Upper lobe of left lung (tissue), 6 donors: ENCODE results near the gene DPH3. TPM values are rescaled to one million over a fixed set of nuclear protein-coding genes. Genes with fewer than 3 reads are reported as not detected.

ENCODE experiments used
- ATAC-seq, 2 donors: fragments of 200-7000 bp; cut with Tn5 transposase; one replicate each; pipeline ENCODE4 v1.9.1; 2022; ENCODE audit warnings: mild to moderate bottlenecking in 2 of 2, moderate library complexity in 2 of 2; ENCODE audit not compliant: low FRiP score in 2 of 2
- DNase-seq, 2 donors: peaks; one replicate each; pipeline ENCODE4 v3.0.0-alpha.2; 2019 to 2020
- H3K27ac ChIP-seq, 4 donors: fragments of 200-600 bp; sonication (generic); one replicate each; pipeline ENCODE4 v1.5.1; 2016 to 2019
- H3K27me3 ChIP-seq, 4 donors: fragments of 200-600 bp; sonication (generic); one replicate each; pipeline ENCODE4 v1.5.1; 2017 to 2019
- H3K36me3 ChIP-seq, 4 donors: fragments of 200-600 bp; sonication (generic); one replicate each; pipeline ENCODE4 v1.5.1; 2016 to 2019
- H3K4me1 ChIP-seq, 4 donors: fragments of 200-600 bp; sonication (generic); one replicate each; pipeline ENCODE4 v1.5.1; 2018 to 2019
- H3K4me3 ChIP-seq, 4 donors: fragments of 200-600 bp; sonication (generic); one replicate each; pipeline ENCODE4 v1.5.1; 2017 to 2019; ENCODE audit warnings: mild to moderate bottlenecking in 2 of 4, moderate library complexity in 1 of 4
- H3K9me3 ChIP-seq, 4 donors: fragments of 200-600 bp; sonication (generic); one replicate each; pipeline ENCODE4 v1.5.1; 2018 to 2019
- EP300 ChIP-seq, 4 donors: sonication (generic); formaldehyde crosslinking; IDR thresholded peaks; one replicate each; pipeline ENCODE4 v1.5.1; 2017; ENCODE audit warnings: antibody characterized with exemption in 4 of 4, control low read depth in 2 of 4
- POLR2A ChIP-seq, 4 donors: fragments of 450-650 bp; IDR thresholded peaks; one replicate each; pipeline ENCODE4 v1.5.1; 2016 to 2017; ENCODE audit warnings: antibody characterized with exemption in 4 of 4, mild to moderate bottlenecking in 2 of 4
- POLR2AphosphoS5 ChIP-seq, 2 donors: sonication (generic); formaldehyde crosslinking; IDR thresholded peaks; one replicate each; pipeline ENCODE4 v1.5.1; 2017; ENCODE audit warnings: antibody characterized with exemption in 2 of 2
- WGBS, 2 donors: methylation state at CpG; one replicate each; pipeline ENCODE4 v1.1.5; 2017 to 2018; 5-methylcytosine and 5-hydroxymethylcytosine counted together
- total RNA-seq, 6 donors: library from RNA; depleted of rRNA in 4 of 6; stranded (reverse); fragments of >200 nt in 4 of 6; gene quantifications; one replicate each; pipeline versions ENCODE4 v1.1.0 to v1.2.1, GENCODE V29; 2016 to 2021
- TF ChIP-seq, protein P1 (sequence below), 6 experiments: fragments of 450-650 bp in 4 of 6; fragments of 200-600 bp in 2 of 6; sonication (generic) in 2 of 6; IDR thresholded peaks; one replicate each; pipeline ENCODE4 v1.5.1; 2016 to 2019; ENCODE audit warnings: antibody characterized with exemption in 6 of 6
- donor health status: DM: no; HTN: no; CAD: no; lungs with moderate emphysema.
- donor health status: DM: no; HTN: yes; CAD: no; lungs with severe emphysema.

DPH3 gene
- total RNA-seq, 6 donors from 2014 or later = 7.3 to 33.1 (median 21.3) TPM

DNA sequence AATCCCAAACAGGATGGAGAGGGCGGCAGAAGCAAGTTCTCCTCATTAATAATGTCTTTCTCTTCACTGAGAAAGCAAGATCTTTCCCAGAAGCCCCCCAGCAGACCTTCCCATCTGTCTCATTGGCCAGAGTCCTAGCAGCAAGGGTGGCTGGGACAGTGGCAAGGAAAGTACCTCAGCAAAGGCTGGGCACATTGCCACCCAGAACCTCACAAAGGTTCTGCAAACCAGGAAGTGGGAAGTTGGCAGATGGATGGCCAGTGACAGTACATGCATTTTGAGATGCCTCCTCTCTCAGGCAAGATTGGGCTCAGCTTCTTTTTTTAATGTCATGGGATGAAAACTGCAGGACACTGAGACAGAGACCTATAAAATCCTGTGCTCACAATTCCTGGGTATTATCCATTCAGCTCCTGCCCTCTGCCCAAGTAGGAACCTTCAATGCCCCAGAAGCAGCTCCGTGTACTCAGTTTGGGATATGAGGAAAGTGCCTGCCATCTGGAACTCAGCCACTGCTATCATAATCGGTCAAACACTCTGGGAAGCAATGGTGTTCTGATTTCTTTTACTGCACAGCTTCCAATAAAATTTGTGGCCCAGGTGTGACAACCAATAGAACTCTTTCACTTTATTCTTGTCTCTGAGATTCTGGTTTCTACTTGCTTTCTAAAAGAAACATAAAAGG is 25.5 kb downstream of the DPH3 start:
- ATAC-seq (no peak), DNase-seq (peak in 1 of 2 donors; percentile 34)
- Histone ChIP-seq H3K27me3 (no peaks in the 10 kb centered on the region), H3K36me3 (no peaks in the 10 kb centered on the region), H3K4me1 (peaks cover under 1 to 11% (median 5%) of the 10 kb centered on the region in 4 donors), H3K9me3 (no peaks in the 10 kb centered on the region), H3K4me3 (no peak overlapping the region), H3K27ac (peak overlapping the region in 1 of 4 donors; percentile 19)
- TF ChIP-seq POLR2AphosphoS5 (IDR thresholded peaks at IDR 0.05) = no peak
- TF ChIP-seq EP300 (IDR thresholded peaks at IDR 0.05) = no peak
- no peak for TF ChIP-seq POLR2A (IDR thresholded peaks at IDR 0.05)
- WGBS, 2 donors = 73% methylated on average over 3 of the region's 3 CpGs

DNA sequence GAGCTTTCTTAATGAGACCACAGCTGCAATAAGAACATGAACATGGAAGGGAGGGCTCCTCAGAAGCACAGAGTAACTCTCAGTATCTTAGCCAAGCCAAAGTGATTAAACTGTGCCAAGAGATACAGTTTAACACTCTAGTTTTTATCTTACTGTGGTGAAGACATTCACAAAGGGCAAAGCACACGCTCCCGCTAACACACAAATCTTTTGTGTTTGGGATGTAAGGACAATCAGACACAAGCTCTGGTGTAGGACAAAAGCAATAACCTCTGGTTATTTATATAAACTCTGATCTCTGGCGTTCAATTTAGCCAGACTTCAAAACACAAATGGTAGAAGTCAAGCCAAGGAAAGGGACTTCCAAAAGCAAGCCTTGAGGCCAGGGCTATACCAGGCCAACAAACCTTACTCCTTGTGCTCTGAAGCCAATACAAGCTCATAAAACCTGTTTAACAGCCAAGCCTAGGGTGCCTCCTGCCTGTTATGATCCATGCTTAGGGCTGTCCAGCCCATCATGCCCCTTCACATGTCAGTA is 27.8 kb downstream of the DPH3 start:
- Histone ChIP-seq H3K4me1 (peaks cover 0 to 10% (median 4%) of the 10 kb centered on the region in 4 donors), H3K27ac (no peak overlapping the region), H3K4me3 (no peak overlapping the region), H3K36me3 (no peaks in the 10 kb centered on the region), H3K27me3 (no peaks in the 10 kb centered on the region), H3K9me3 (no peaks in the 10 kb centered on the region)
- DNase-seq (no peak), ATAC-seq (peak; percentile 7 to 34)
- TF ChIP-seq POLR2AphosphoS5 (IDR thresholded peaks at IDR 0.05) (no peak), EP300 (IDR thresholded peaks at IDR 0.05) (no peak), POLR2A (IDR thresholded peaks at IDR 0.05) (no peak)
- TF ChIP-seq, protein P1, sequence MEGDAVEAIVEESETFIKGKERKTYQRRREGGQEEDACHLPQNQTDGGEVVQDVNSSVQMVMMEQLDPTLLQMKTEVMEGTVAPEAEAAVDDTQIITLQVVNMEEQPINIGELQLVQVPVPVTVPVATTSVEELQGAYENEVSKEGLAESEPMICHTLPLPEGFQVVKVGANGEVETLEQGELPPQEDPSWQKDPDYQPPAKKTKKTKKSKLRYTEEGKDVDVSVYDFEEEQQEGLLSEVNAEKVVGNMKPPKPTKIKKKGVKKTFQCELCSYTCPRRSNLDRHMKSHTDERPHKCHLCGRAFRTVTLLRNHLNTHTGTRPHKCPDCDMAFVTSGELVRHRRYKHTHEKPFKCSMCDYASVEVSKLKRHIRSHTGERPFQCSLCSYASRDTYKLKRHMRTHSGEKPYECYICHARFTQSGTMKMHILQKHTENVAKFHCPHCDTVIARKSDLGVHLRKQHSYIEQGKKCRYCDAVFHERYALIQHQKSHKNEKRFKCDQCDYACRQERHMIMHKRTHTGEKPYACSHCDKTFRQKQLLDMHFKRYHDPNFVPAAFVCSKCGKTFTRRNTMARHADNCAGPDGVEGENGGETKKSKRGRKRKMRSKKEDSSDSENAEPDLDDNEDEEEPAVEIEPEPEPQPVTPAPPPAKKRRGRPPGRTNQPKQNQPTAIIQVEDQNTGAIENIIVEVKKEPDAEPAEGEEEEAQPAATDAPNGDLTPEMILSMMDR (IDR thresholded peaks at IDR 0.05) = no peak
- 76 to 89% methylated on average over 3 of the region's 3 CpGs for WGBS, 2 donors

DNA sequence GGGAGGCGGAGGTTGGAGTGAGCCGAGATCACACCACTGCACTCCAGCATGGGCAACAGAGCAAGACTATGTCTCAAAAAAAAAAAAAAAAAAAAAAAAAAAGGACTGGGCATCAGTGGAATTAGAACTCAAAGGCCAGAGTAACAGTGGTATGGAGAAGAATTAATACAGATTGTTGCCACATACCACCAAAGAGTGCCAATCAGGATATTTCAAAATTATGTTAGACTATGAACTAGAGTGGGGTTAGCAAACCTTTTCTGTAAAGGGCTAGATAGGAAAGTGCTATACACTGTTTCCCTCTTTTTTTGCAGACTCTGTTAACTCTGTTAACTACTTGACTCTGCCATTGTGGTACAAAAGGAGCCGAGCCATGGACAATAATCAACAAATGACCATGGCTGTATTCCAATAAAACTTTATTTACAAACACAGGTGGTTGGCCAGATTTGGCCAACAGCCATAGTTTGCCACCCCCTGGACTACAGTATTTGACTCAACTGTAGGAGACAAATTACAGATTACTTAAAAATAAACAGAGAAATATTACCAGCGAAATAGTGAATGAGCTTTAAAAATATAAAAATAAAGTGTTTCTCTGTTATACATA is 28.6 kb downstream of the DPH3 start:
- H3K27me3 ChIP-seq = no peaks in the 10 kb centered on the region
- ATAC-seq (no peak), DNase-seq (no peak)
- no peaks in the 10 kb centered on the region for H3K36me3 ChIP-seq
- no peak overlapping the region for H3K4me3 ChIP-seq
- peaks cover 0 to 10% (median 4%) of the 10 kb centered on the region in 4 donors for H3K4me1 ChIP-seq
- no peaks in the 10 kb centered on the region for H3K9me3 ChIP-seq
- TF ChIP-seq, protein P1 (IDR thresholded peaks at IDR 0.05) = no peak
- TF ChIP-seq EP300 (IDR thresholded peaks at IDR 0.05) (no peak), POLR2A (IDR thresholded peaks at IDR 0.05) (no peak), POLR2AphosphoS5 (IDR thresholded peaks at IDR 0.05) (no peak)
- WGBS, 2 donors = 89 to 92% methylated on average over 4 of the region's 4 CpGs
- H3K27ac ChIP-seq = no peak overlapping the region

DNA sequence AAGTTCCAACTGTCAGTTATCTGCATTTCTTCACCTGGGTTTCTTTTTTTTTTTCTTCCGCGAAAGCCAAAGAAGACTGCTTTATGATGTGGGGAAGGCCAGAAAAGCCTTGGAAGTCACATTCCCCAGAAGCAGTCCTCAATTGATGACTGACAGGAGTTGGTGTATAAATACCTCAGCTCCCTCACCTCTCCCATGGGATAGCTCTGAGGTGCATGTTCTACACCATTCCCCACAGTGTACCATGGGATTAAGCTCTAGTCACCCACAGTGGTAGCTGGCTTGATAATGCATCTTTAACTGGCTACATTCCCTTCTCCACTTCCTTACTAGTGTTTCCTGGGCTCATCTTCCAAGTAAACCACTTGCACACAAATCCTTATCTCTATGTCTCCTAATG is 30.5 kb downstream of the DPH3 start:
- Histone ChIP-seq H3K4me1 (peaks cover 0 to 4% (median under 1%) of the 10 kb centered on the region in 4 donors), H3K27ac (no peak overlapping the region), H3K9me3 (no peaks in the 10 kb centered on the region), H3K4me3 (no peak overlapping the region), H3K36me3 (no peaks in the 10 kb centered on the region), H3K27me3 (no peaks in the 10 kb centered on the region)
- TF ChIP-seq POLR2A (IDR thresholded peaks at IDR 0.05) = no peak
- TF ChIP-seq POLR2AphosphoS5 (IDR thresholded peaks at IDR 0.05) = no peak
- TF ChIP-seq, protein P1 (IDR thresholded peaks at IDR 0.05) = no peak
- TF ChIP-seq EP300 (IDR thresholded peaks at IDR 0.05) = no peak
- ATAC-seq = no peak
- WGBS, 2 donors = 93 to 95% methylated on average over 2 of the region's 2 CpGs
- no peak for DNase-seq

DNA sequence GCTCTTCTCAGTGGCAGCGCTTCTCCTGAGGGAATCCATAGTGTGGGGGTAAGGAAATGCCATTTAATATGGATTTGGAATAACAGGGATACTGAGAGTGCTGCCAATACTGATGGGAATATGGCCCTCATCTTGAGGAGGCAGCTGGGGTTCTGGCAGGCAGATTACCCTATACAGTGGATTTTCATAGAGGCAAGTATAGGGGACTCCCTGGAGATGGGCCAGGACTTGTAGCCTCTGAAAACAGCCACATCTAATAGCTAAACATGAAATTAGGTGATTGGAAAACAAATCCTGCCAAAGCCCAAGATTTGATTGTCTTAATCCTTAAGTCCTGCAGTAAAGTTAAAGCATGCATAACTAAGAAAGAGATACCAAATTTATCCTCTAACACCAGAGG is 30.9 kb downstream of the DPH3 start:
- DNase-seq (no peak), ATAC-seq (no peak)
- Histone ChIP-seq H3K4me3 (no peak overlapping the region), H3K9me3 (no peaks in the 10 kb centered on the region), H3K27ac (no peak overlapping the region), H3K27me3 (no peaks in the 10 kb centered on the region), H3K36me3 (no peaks in the 10 kb centered on the region), H3K4me1 (no peaks in the 10 kb centered on the region)
- WGBS, 2 donors = 91 to 100% methylated on average over 1 of the region's 1 CpG
- TF ChIP-seq, protein P1 (IDR thresholded peaks at IDR 0.05) = no peak
- TF ChIP-seq POLR2AphosphoS5 (IDR thresholded peaks at IDR 0.05) (no peak), POLR2A (IDR thresholded peaks at IDR 0.05) (no peak), EP300 (IDR thresholded peaks at IDR 0.05) (no peak)
